ENCODE results near the gene OR13F1.
"Not testable (repeated sequence)": the region's sequence is repeated elsewhere in the genome, so short reads cannot be mapped to it uniquely, and the experiment has no call there.

Gene OR13F1, protein sequence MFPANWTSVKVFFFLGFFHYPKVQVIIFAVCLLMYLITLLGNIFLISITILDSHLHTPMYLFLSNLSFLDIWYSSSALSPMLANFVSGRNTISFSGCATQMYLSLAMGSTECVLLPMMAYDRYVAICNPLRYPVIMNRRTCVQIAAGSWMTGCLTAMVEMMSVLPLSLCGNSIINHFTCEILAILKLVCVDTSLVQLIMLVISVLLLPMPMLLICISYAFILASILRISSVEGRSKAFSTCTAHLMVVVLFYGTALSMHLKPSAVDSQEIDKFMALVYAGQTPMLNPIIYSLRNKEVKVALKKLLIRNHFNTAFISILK

DNA sequence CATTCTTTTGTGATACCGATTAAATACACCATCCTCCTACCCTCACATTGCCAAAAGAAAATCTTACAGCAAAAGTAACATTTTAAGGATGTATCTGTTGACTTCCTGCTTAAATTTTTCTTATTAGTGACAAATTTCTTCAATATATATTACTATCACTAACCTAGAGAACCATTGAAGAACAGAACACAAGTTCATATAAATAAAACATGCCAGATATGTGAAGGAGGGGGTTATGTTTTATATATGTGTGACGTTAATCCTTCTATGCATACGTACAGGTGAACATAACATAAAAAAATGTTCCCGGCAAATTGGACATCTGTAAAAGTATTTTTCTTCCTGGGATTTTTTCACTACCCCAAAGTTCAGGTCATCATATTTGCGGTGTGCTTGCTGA is at the start of gene OR13F1:
Gene OR13F1, plus strand, starts transcription at position 301 of the 400 bp plus-strand sequence. Its CDS starts 0 bp downstream, at position 301.
- DNase-seq, result no peak

- no peak for DNase-seq
Observed at GRCh38 chr9:104456831-104457230, 47.2 kb upstream of the OR13F1 start.

GRCh38 chr9:104463864-104464263 is 40.2 kb upstream of the OR13F1 start:
- DNase-seq, result no peak

- no peak for DNase-seq
Observed at GRCh38 chr9:104468261-104468660, 35.8 kb upstream of the OR13F1 start.

DNA sequence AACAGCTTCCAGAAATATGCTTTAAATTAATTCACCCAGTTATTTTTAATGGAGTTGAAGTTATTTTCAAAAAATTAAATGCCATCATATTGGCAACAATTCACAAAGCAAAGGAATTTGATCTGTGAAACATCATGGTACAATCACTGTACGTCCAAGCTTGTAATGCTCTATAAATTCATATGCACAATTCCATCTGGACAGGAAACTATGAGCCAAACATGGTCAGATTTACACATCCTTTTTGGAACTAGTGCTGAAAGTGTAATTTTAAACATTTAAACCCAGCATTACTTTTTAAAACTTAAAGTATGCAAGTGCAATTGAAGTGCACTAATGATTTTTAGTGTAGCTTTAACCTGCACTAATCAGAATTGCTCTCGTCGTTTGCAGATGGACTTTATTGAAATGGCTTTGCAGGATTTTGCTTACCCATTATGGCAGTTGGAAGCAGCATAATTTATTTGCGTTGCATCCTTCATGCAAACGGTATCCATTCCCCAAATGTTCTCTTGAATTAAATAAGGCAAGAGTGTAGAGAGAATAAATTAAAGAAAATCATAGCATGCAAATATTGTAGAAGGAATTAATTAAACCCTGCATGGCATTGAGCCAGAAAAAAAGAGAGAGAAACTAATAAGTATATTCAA is 21.0 kb upstream of the OR13F1 start:
- no peak for DNase-seq

DNA sequence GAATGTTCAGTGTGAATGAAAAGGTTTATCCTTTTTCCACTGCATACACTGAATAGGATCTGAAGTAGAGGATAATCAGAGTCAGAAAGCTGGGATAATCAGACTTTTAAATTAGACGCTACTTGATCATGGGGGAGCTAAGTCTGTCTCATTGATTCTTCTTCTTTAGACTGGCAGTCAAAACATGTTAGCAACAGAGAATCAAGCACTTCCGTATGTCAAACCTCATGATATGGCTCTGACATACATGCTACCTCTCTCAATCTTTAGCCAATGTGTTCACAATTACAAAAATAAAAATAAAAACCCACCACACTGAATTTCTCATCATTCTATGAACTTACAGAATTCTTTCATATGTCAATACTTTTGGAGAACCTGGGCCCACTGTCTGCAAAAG is 19.0 kb upstream of the OR13F1 start:
- DNase-seq, result no peak

GRCh38 chr9:104494808-104495207 is 9.3 kb upstream of the OR13F1 start:
- DNase-seq, result peak; percentile 5

- no peak for DNase-seq
Observed at GRCh38 chr9:104503440-104503839, 623 bp upstream of the OR13F1 start.

DNA sequence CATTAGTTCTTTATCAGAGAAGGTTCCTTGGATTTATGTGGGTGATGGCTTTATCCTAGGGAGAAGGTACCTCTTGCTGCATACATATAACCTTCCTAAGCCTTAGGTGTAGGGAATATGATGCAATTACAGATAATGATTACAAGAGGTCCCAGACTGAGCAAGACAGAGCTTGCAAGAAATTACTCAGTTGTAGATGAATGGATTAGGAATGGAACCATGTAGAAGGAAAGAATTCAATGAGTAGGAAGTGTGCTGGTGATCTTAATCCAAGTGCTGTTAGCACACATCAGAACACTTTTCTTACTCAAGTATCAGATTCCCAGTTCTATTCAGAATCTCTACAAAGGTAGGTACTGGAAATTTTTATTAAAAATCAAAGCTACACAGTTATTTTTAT is 2.5 kb downstream of the OR13F1 start:
- DNase-seq, result no peak

DNA sequence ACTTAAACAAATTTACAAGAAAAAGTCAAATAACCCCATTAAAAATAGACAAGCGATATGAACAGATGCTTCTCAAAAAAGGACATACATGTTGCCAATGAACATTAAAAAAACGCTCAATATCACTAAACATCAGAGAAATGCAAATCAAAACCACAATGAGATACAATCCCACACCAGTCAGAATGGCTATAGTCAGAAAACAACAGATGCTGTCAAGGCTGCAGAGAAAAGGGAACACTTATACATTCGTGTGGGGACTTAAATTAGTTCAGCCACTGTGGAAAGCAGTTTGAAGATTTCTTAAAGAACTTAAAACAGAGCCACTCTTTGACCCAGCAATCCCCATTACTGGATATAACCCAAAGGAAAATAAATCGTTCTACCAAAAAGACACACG is 10.8 kb downstream of the OR13F1 start:
- DNase-seq, result no peak

DNA sequence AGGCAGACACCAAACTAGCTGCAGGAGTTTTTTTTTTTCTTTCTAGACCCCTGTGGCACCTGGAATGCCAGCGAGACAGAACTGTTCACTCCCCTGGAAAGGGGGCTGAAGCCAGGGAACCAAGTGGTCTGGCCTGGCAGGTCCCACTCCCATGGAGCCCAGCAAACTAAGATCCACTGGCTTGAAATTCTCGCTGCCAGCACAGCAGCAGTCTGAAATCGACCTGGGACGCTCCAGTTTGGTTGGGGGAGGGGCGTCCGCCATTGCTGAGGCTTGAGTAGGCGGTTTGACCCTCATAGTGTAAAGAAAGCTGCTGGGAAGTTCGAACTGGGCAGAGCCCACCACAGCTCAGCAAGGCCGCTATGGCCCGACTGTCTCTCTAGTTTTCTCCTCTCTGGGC is 16.2 kb downstream of the OR13F1 start:
- not testable (repeated sequence) for DNase-seq

- no peak for DNase-seq
Observed at GRCh38 chr9:104527109-104527508, 23.0 kb downstream of the OR13F1 start, which contains the start of gene OR13C4. TSS of gene OR13C4 (minus strand) at chr9:104527209. CDS start at chr9:104527209, 0 bp downstream.

- DNase-seq, result no peak
Observed at GRCh38 chr9:104536756-104537155, 32.7 kb downstream of the OR13F1 start, which contains the start of gene OR13C3. TSS of gene OR13C3 (minus strand) at chr9:104536856. CDS start at chr9:104536723, 133 bp downstream.

GRCh38 chr9:104539275-104539674 is 35.2 kb downstream of the OR13F1 start:
- DNase-seq, result no peak

DNA sequence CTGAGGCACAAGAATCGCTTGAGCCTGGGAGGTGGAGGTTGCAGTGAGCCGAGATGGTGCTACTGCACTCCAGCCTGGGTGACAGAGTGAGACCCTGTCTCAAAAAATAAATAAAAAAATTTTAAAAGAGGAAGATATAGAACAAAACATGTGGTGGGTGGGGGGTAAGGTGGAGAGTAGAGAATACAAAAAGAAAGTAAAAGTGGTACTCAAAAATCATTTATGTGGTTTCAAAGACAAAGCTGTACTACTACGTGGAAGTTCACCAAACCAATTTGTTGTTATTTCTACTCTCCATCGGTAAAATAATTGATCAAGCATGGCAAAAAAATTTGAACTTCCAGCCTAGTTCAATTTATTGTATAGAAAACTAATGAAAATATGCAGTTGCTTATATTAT is 40.6 kb downstream of the OR13F1 start:
- DNase-seq, result no peak

DNA sequence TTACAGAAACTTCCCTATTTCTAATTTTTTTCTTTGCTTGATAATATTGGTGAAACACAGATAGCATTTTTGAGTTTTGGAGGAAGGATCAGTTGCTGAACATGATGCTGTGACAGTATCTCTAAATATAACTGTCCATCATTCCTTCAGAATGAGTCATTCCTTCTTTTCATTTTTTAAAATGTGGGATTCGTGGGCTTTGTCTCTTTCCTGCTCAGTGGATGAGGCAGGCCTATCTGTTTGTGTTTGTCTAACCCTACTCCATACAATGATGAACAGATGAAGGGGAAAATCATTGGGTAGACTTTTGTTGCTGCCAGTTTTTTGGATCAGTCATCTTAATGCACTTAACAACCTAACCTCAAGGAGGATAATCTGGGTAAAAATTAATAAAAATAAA is 49.2 kb downstream of the OR13F1 start:
- no peak for DNase-seq

Measured in retina (tissue), 1 donor.